ENCODE results near the gene SNX22.
A peak's percentile ranks its signal among the peaks of the same experiment; 100 is the strongest.
"Not testable (repeated sequence)": the region's sequence is repeated elsewhere in the genome, so short reads cannot be mapped to it uniquely, and the experiment has no call there.

Gene SNX22

DNA sequence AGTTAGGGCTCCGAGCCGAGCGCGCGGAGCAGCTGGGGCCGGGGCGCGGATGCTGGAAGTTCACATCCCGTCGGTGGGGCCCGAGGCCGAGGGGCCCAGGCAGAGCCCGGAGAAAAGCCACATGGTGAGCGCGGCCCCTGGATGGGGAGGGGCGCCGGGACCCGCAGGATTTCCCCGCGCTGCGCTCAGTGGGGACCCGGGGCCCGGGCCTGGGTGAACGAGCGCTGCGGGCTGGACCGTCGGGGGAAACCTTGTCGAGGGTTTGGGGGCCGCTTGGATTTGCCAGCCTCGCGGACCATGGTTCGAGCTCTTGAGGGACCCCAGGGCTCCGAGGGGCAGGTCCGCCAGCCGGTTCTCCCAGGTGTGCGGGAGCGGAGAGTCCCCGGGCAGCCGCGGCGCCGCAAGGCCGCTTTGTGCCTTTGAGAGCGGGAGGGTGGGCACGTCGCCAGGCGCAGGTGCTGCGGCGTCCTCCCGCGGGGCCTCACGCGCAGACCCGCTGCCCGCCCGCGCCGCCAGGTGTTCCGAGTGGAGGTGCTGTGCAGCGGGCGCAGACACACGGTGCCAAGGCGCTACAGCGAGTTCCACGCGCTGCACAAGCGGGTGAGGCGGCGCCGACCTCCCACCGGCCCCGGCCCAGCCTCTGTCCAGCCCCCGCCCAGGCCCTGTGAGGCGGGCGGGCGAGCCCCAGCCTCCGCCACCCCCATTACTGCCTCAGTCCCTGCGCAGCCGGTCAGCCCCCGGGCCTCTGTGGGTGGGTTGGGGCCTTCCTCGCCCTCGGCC is at the start of gene SNX22:
TSS of gene SNX22 (plus strand) at position 5 of the 780 bp plus-strand sequence. CDS start at position 50, 45 bp downstream.
- Histone ChIP-seq H3K9me3 (ENCODE audit: control insufficient read depth, low read length) (no peaks in the 10 kb centered on the region), H3K36me3 (ENCODE audit: control insufficient read depth, insufficient read depth, low read length) (peaks cover 2% of the 10 kb centered on the region), H3K9ac (ENCODE audit: low read length) (peak within 1 kb of the TSS; percentile 25), H3K4me1 (ENCODE audit: control insufficient read depth, insufficient read depth, low read length) (peaks cover 30% of the 10 kb centered on the region), H3K4me3 (ENCODE audit: low read length) (peak within 1 kb of the TSS; percentile 36), H3K27me3 (ENCODE audit: control insufficient read depth, insufficient read depth, low read length) (peaks cover 26% of the 10 kb centered on the region)

DNA sequence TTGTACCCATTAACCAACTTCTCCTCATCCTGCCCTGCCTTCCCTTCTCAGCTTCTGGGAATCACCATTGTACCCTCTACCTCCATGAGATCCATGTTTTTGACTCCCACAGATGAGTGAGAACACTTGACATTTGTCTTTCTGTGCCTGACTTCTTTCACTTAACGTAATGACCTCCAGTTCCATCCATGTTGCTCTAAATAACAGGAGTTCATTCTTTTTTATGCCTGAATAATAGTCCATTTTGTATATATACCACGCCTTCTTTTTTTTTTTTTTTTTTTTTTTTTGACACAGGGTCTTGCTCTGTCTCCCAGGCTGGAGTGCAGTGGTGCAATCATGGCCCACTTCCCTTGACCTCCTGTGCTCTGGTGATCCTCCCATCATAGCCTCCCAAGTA is 49.0 kb upstream of the SNX22 start:
- Histone ChIP-seq H3K27me3 (ENCODE audit: control insufficient read depth, insufficient read depth, low read length) (no peaks in the 10 kb centered on the region), H3K4me1 (ENCODE audit: control insufficient read depth, insufficient read depth, low read length) (peaks cover 5% of the 10 kb centered on the region), H3K9ac (ENCODE audit: low read length) (no peak overlapping the region), H3K4me3 (ENCODE audit: low read length) (no peak overlapping the region), H3K36me3 (ENCODE audit: control insufficient read depth, insufficient read depth, low read length) (no peaks in the 10 kb centered on the region), H3K9me3 (ENCODE audit: control insufficient read depth, low read length) (no peaks in the 10 kb centered on the region)

DNA sequence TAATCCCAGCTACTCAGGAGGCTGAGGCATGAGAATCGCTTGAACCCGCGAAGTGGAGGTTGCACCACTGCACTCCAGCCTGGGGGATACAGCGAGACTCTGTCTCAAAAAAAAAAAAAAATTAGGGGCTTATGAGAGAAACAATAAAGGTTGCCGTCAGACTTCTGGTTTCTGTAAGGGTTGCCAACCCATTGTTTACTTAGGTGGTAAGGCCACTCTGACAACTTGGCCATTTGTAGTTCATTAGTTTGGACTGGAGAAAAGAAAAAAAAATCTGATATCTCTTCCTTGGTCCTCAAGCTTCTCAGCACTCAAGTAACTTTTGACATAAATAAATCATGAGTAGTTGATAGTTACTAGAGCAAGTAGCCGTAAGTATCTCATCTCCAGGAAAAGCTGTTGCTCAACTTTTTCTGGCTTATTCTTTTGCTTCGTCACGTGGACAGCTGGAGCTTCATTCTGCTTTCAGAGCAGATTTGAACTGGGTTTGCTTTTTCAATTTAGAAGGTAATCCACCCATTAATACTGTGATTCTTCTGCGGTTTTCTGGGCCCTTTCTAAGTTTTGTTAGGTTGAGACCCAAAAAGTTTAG is 46.3 kb upstream of the SNX22 start:
- H3K27me3 ChIP-seq (ENCODE audit: control insufficient read depth, insufficient read depth, low read length) = no peaks in the 10 kb centered on the region
- no peaks in the 10 kb centered on the region for H3K4me1 ChIP-seq (ENCODE audit: control insufficient read depth, insufficient read depth, low read length)
- H3K9me3 ChIP-seq (ENCODE audit: control insufficient read depth, low read length) = no peaks in the 10 kb centered on the region
- H3K36me3 ChIP-seq (ENCODE audit: control insufficient read depth, insufficient read depth, low read length) = no peaks in the 10 kb centered on the region
- H3K9ac ChIP-seq (ENCODE audit: low read length) = no peak overlapping the region
- H3K4me3 ChIP-seq (ENCODE audit: low read length) = no peak overlapping the region

DNA sequence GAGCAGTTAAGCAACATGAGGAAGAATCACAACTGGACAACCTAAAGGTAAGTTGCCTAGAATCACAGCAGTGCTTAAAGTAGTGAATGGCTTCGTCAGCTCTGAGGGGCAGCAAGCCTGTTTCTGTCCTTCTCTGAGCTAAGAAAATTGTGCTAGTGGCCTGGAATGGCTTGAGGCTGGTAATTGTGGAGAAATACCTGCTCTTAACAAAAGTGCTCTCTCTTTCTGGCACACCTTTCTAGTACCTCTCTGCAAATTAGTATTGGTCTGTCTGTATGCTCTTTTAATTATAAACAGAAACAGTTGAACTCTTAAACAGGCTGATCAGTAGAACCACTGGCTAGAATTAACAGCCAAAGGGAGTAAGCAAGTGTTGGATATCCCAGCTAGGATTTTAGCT is 44.2 kb upstream of the SNX22 start:
- H3K9me3 ChIP-seq (ENCODE audit: control insufficient read depth, low read length) = no peaks in the 10 kb centered on the region
- no peak overlapping the region for H3K4me3 ChIP-seq (ENCODE audit: low read length)
- no peaks in the 10 kb centered on the region for H3K36me3 ChIP-seq (ENCODE audit: control insufficient read depth, insufficient read depth, low read length)
- H3K9ac ChIP-seq (ENCODE audit: low read length) = no peak overlapping the region
- H3K27me3 ChIP-seq (ENCODE audit: control insufficient read depth, insufficient read depth, low read length) = no peaks in the 10 kb centered on the region
- peaks cover 12% of the 10 kb centered on the region for H3K4me1 ChIP-seq (ENCODE audit: control insufficient read depth, insufficient read depth, low read length)

DNA sequence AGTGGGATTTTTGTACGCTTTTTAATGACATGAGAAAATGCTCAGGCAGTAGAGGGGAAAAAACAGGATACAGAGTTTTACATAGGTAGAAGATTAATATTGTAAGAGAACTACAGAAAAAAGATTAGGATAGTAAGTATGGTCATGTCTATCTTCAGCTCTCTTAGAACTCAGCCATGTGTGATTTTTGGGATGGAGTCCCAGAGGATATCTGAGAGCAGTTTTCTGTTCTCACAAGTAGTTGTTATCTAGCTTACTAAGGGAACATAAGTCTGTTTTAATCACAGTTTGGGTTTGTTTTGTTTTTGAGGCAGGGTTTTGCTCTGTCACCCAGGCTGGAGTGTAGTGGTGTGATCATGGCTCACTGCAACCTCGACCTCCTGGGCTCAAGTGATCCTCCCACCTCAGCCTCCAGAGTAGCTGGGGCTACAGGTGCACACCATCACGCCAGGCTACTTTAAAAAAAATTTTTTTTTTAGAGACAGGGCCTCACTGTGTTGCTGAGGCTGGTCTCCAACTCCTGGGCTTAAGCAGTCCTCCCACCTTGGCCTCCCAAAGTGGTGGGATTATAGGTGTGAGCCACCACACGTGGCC is 41.3 kb upstream of the SNX22 start:
- not testable (repeated sequence) for H3K4me3 ChIP-seq (ENCODE audit: low read length); H3K9me3 ChIP-seq (ENCODE audit: control insufficient read depth, low read length); H3K36me3 ChIP-seq (ENCODE audit: control insufficient read depth, insufficient read depth, low read length); H3K9ac ChIP-seq (ENCODE audit: low read length); H3K27me3 ChIP-seq (ENCODE audit: control insufficient read depth, insufficient read depth, low read length)
- peaks cover 16% of the 10 kb centered on the region for H3K4me1 ChIP-seq (ENCODE audit: control insufficient read depth, insufficient read depth, low read length)

DNA sequence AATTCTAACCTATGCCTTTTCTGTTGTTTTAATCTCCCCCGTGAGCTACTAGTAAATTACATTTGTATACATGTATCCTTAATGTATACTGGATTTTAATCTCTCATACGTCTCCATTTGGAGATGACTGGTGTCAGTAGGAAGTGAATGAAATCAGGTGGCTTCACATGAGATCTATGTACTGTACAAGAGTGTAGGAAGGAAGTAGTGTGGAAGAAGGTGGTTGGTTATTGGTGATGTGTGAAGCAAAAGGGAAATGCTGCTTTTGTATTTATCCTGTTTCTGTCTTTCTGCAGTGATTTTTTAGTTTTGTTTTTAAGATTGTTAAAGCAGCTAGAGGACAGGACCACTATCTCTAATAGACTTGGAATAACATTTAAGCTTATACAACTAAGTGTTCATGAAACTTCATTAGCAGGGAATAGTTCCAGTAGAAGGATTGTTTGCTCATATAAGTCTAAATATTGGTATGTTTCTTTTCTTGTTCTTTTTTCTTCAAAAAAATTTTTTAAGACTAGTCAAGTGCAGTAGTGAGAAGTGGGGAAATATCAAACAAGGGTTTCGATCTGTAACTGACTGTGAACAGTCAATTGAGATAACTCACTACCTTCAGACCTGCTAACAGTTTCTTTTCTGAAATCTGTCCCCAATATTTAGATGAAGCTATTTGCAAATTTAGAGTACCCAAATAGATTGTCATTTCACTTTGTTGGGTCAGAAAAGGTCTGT is 40.4 kb upstream of the SNX22 start:
- Histone ChIP-seq H3K4me3 (ENCODE audit: low read length) (no peak overlapping the region), H3K36me3 (ENCODE audit: control insufficient read depth, insufficient read depth, low read length) (peaks cover 8% of the 10 kb centered on the region), H3K27me3 (ENCODE audit: control insufficient read depth, insufficient read depth, low read length) (no peaks in the 10 kb centered on the region), H3K9ac (ENCODE audit: low read length) (no peak overlapping the region), H3K4me1 (ENCODE audit: control insufficient read depth, insufficient read depth, low read length) (peaks cover 16% of the 10 kb centered on the region), H3K9me3 (ENCODE audit: control insufficient read depth, low read length) (no peaks in the 10 kb centered on the region)

DNA sequence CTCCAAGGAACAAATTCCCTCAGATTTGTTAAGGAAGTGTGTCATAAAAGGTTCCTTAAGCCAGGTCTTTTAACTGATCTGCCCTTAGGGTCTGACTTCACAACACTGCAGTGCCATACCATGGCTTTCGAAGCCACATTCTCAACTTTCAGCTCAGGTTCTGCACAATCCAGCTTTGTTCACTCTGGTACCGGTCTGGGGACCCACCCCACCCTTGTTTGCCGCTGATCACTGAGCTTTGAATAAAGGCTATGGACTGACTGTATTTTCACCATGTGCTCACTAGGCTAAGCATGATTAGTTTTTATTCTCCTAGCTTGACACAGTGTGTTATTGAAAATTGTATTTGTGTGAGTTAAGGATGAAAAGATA is 39.9 kb upstream of the SNX22 start:
- no peak overlapping the region for H3K9ac ChIP-seq (ENCODE audit: low read length)
- no peak overlapping the region for H3K4me3 ChIP-seq (ENCODE audit: low read length)
- peaks cover 16% of the 10 kb centered on the region for H3K4me1 ChIP-seq (ENCODE audit: control insufficient read depth, insufficient read depth, low read length)

DNA sequence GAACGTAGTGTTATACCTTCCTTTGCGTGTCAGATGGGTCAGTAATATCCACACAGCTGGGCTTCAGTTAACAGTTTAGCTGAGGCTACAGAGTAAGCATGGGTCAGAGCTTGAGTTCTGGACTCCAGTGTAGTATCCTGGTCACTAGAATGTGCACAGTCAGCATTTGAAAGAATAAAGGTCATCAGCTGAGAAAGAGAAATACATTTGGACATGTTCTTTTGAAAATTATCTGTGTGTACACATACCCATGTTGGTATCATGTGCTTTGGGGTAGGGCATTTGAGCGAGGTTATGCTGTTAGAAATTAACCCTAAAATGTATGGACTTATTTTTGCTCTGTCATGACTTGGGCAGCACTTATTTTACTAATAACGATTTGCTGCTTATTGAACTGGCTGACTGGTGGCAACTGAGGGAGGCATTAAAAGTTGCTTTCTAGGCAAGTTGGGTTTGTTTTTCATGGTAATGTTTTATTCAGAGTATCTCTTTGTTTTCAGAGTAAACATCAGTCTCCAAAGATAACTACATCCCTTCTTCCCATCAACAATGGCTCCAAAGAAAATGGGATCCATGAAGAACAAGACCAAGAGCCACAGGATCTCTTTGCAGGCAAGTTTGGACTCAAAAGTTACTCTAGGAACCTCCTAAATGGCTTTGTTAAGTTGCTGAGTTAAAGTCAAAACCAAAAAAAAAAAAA is 39.3 kb upstream of the SNX22 start:
- Histone ChIP-seq H3K9me3 (ENCODE audit: control insufficient read depth, low read length) (no peaks in the 10 kb centered on the region), H3K4me3 (ENCODE audit: low read length) (no peak overlapping the region), H3K27me3 (ENCODE audit: control insufficient read depth, insufficient read depth, low read length) (no peaks in the 10 kb centered on the region), H3K9ac (ENCODE audit: low read length) (no peak overlapping the region), H3K36me3 (ENCODE audit: control insufficient read depth, insufficient read depth, low read length) (peaks cover 8% of the 10 kb centered on the region), H3K4me1 (ENCODE audit: control insufficient read depth, insufficient read depth, low read length) (peaks cover 16% of the 10 kb centered on the region)

More for the DNA sequence above, 39.9 kb upstream of the SNX22 start:
- H3K9me3 ChIP-seq (ENCODE audit: control insufficient read depth, low read length) = no peaks in the 10 kb centered on the region
- H3K27me3 ChIP-seq (ENCODE audit: control insufficient read depth, insufficient read depth, low read length) = no peaks in the 10 kb centered on the region
- peaks cover 8% of the 10 kb centered on the region for H3K36me3 ChIP-seq (ENCODE audit: control insufficient read depth, insufficient read depth, low read length)

DNA sequence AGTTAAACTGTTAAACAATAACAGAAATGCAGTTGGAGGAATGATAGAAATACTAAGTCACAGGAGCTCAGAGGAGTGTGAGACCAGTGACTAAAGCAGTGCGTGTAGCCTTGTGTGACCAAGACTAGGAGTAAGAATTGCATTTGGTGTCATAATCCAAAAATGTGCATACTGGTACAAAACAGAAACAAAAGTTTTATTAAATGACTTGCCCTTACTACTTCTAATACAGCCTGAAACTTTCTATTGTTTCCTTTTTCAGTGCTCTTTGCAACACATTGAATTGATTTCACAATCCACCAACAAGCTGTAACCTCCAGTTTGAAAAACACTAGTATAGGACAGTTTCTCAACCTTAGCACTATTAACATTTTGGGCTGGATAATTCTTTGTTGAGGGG is 38.6 kb upstream of the SNX22 start:
- H3K27me3 ChIP-seq (ENCODE audit: control insufficient read depth, insufficient read depth, low read length) = no peaks in the 10 kb centered on the region
- no peak overlapping the region for H3K9ac ChIP-seq (ENCODE audit: low read length)
- no peak overlapping the region for H3K4me3 ChIP-seq (ENCODE audit: low read length)
- no peaks in the 10 kb centered on the region for H3K9me3 ChIP-seq (ENCODE audit: control insufficient read depth, low read length)
- H3K4me1 ChIP-seq (ENCODE audit: control insufficient read depth, insufficient read depth, low read length) = peaks cover 16% of the 10 kb centered on the region
- H3K36me3 ChIP-seq (ENCODE audit: control insufficient read depth, insufficient read depth, low read length) = peaks cover 8% of the 10 kb centered on the region

DNA sequence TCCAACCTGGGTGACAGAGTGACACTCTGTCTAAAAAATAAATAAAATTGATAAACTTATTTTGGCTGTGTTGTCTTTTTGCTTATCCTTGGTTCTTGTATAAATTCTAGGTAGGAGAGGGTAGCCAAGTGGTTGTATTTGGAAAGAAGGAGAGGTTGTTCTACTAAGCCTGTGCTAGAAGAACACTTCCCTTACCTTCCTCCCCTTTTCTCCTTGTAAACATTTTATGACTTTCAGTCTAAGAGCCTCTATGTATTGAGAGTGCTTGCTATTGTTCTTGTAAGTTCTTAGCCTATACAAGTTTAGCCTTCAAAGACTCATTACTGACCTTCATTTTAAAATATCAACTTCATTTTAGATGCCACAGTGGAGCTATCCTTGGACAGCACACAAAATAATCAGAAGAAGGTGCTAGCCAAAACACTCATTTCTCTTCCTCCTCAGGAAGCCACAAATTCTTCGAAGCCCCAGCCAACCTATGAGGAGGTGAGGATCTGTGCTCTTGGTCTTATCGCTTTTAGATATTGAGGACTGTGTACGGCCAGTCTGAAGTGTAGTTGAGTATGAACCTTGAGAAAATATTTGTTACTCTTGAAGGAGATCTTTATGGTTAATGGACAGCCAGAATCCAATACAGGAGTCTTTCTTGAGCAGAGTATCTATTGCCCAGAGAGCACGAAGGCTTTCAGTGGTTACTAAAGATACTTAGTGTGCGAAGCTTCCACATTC is 33.6 kb upstream of the SNX22 start:
- Histone ChIP-seq H3K36me3 (ENCODE audit: control insufficient read depth, insufficient read depth, low read length) (peaks cover 17% of the 10 kb centered on the region), H3K27me3 (ENCODE audit: control insufficient read depth, insufficient read depth, low read length) (no peaks in the 10 kb centered on the region), H3K4me3 (ENCODE audit: low read length) (no peak overlapping the region), H3K9me3 (ENCODE audit: control insufficient read depth, low read length) (no peaks in the 10 kb centered on the region), H3K9ac (ENCODE audit: low read length) (no peak overlapping the region), H3K4me1 (ENCODE audit: control insufficient read depth, insufficient read depth, low read length) (no peaks in the 10 kb centered on the region)

DNA sequence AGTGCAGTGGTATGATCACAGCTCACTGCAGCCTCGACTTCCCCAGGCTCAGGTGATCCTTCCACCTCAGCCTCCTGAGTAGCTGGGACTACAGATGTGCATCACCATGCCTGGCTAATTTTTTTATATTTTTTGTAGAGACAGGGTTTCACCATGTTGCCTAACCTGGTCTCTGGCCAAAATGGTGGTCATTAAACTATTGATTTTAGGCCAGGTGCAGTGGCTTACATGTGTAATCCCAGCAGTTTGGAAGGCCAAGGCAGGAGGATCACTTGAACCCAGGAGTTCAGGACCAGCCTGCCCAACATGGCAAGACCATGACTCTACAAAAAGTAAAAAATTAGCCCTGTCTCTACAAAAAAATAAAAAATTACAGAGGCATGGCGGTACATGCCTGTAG is 31.2 kb upstream of the SNX22 start:
- H3K9ac ChIP-seq (ENCODE audit: low read length); H3K4me1 ChIP-seq (ENCODE audit: control insufficient read depth, insufficient read depth, low read length): not testable (repeated sequence)
- peaks cover 14% of the 10 kb centered on the region for H3K36me3 ChIP-seq (ENCODE audit: control insufficient read depth, insufficient read depth, low read length)

More for the DNA sequence above, 31.2 kb upstream of the SNX22 start:
- H3K27me3 ChIP-seq (ENCODE audit: control insufficient read depth, insufficient read depth, low read length); H3K4me3 ChIP-seq (ENCODE audit: low read length); H3K9me3 ChIP-seq (ENCODE audit: control insufficient read depth, low read length): not testable (repeated sequence)

All from mucosa of stomach (tissue), 1 donor.